Stimulated activated CD4-positive, alpha-beta T cell treated with anti-CD3 and anti-CD28 coated beads, TNF-alpha, amount 100 ng/mL, for 48 hours (primary cell): ENCODE measurements around the gene DDHD1.

Source experiments
- DNase-seq, 3 donors: peaks; one replicate each; pipeline ENCODE4 v3.0.0-alpha.2; 2020; ENCODE audit warnings: low read depth in 3 of 3

The DDHD1 gene

GRCh38 chr14:53034036-53034435, 119.1 kb downstream of the DDHD1 start:
- no peak for DNase-seq

- DNase-seq = no peak
Observed at GRCh38 chr14:53032838-53033390, 120.2 kb downstream of the DDHD1 start.

- no peak for DNase-seq
Observed at GRCh38 chr14:53032161-53032803, 120.8 kb downstream of the DDHD1 start.

GRCh38 chr14:53027562-53027961, 125.6 kb downstream of the DDHD1 start:
- DNase-seq = no peak

DNA sequence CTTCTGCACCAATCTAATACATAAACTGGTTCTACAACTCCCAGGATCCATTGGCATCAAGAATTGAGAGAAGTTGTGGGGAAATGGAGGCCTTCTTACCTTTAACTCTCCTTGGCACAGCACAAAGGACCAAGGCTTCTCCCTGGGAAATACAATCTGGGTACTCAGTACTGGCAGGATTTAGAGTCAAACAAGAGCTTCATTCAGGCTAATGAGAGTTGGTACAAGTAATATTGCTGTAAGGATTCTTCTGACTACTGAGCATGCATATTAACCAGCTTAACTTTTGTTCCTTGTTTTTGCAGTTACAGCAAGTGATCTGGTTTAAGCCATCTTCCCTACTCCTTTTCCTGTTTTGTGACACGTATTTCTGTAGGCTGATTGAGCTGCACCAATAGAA, 126.1 kb downstream of the DDHD1 start:
- DNase-seq = no peak

DNA sequence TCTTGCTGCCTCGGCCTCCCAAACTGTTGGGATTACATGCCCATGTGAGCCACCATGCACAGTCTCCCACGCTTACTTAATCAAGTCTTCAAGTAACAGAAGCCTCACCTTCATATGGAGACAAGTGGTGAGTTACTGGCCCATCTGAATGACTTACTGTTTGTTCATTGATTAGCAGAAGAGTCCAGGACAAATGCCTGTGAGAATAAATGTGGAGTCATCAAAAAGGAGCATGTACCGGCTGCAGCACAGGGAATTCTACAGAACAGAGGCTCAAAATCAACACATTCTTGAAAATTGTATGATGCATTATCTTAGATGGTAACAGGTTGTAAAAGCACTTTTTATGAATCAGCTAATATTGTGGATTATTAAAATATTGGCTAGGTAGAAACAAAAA, 129.8 kb downstream of the DDHD1 start:
- no peak for DNase-seq

- DNase-seq = no peak
Observed at GRCh38 chr14:53022593-53022992, 130.5 kb downstream of the DDHD1 start.

DNA sequence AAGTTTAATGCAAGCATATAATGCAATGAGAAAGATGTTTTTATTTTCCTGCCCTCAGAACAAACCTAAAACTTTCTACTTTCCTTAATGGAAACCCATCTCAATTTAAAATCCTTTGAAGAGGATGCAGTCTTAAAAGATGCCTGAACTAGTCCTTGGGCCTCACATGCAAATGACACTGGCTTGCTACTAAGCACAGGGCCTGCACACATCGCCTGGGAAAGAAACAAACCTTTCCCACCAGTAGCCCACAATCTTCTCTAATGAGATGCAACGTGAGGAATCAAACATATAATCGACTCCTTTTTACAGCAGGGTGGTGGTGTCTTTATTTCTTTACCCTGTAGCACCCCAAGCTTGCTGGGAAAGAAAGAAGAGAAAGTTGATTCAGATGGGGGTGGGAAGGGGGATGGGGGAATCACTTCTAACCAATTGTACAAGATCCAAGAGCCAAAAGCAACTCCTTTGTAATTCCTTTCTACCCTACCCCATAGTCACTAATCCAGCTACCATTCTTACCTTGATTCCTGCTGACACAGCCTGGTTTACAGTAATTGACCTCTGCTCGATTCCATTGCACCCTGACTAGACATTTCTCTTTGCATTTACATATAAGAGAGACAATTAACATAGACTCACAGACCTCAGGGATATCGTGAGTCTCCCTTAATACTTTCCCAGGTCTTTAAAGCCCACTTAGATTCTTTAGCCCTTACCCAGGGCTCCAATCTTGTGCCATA, 132.8 kb downstream of the DDHD1 start:
- DNase-seq = no peak

DNA sequence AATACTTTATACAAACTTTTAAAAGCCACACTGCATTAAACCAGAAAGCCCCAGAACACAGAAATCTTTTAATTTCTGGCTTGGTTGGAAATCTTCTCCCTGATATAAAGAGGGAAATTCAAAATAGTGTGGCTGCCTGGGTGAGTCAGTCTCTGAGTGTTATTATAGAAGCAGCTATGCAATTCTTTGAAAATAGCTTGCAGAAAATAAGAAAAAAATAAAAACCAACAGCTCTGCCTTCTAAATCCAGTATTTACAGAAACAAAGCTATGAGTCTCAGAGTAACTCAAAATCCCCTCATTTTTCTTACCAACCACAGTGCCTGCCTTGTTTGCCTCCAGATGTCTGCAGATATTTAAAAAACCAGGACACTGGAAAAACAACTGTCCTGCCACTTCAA, 133.7 kb downstream of the DDHD1 start:
- no peak for DNase-seq

DNA sequence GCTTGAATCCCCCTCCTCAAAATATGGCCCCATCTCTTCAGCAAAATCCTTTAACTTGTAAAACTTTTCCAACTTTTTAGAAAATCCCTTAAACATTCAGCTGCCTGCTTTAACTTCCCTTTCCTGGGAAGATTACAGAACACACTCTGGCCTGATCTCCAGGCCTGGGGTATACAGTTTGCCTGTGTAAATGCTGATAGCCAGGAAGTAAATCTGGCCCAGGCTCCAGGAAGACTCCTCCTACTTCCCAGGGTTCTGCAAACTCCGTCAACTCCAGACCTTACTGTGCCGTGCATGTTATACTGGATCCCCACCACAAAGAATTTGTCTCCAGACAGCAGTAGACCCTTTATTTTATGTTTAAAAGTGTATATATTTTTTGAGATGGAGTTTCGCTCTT, 135.3 kb downstream of the DDHD1 start:
- DNase-seq = no peak

DNA sequence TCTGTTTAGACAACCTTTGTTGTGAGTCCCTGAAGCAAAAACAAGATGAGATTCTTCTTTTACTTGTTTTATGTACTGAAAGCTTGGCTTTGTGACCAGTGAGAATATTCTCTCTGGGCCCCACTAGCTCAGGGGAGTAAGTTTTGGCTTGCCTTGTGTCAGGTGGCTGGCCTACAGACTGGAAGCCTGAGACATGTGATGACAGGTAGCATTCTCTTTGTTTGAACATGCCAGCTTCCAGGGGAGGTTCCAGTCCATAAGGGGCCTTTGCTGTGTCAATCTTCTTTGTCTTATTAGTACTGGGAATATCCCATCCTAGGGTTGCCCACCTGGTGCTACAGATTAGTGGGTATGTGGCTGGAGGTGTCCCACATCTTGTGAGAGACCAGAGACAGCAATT, 136.2 kb downstream of the DDHD1 start:
- DNase-seq = no peak

GRCh38 chr14:53016491-53016890, 136.6 kb downstream of the DDHD1 start:
- DNase-seq = no peak

DNA sequence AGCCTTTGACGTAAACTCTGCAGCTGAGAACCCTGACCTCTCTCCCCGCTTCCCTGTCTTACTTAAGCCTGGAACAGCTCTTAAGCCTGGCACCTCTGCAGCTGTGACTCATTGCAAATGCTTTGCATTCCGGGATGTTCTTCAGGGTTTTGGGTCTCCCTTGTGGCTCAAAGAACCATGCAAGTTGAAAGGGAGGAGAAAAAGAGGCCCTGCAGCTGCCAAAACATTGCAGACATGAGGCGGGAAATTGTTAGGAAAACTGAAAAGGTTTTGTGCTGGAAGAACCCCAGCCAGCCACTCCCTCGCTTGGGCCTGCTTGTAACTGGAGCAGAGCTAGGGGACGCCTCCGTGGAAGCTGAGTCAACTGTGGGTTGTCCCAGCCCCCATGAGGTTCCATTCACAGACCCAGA, 142.1 kb downstream of the DDHD1 start:
- DNase-seq = no peak

DNA sequence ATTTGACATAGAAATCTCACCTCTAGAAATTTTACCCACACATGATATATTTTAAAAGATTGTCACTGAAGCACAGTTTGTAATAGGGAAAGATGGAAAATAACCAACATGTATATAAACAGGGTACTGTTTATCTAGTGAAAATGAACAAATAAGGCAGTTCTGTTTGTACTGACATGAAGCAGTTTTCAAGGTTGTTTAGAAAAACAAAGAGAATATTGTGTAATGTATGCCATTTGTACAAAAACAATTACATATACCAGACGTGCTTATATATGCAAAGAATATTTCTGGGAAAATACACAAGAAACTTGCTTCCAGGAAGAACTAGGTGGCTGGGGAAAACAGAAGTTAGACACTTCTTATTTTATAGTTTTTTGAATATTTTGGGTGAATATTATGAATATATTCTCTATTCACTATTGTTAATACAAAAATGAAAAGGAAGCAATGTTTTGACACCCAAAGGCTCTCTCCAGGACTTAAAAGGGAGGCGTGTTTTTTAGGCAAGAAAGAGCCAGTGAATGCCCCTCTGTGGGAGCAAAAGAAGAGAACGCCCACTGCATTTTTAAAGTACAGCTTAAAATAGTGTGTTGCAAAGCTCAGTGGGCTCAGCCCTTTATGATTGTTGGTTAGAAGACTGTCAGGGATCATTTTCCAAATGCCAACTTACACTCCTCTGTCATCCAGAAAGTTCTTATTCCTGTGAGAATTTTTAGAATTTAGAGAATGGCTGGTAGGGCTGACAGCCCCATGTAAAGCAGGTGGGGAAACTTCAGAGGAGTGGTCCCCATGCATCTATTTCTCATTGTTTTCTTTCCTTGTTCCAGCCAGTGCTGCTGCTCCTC, 142.7 kb downstream of the DDHD1 start:
- DNase-seq = no peak

GRCh38 chr14:53006931-53007562, 146.1 kb downstream of the DDHD1 start:
- no peak for DNase-seq

DNA sequence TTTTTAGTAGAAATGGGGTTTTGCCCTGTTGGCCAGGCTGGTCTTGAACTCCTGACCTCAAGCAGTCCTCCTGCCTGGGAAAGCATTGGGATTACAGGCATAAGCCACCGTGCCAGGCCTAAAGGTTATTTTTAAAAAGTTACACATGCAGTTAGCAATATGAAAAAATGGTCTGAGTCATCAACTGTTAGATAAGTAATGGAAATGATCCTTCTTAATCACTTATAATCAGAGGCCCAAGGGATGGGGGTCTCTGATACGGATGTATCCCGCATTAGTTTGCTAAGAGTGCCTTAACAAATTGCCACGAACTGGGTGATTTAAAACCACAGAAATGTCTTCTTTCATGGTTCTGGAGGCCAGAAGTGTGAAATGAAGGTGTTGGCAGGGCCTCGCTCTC, 148.1 kb downstream of the DDHD1 start:
- no peak for DNase-seq

- DNase-seq = no peak
Observed at GRCh38 chr14:53003776-53004175, 149.3 kb downstream of the DDHD1 start.

- DNase-seq = no peak
Observed at GRCh38 chr14:53002576-53002975, 150.5 kb downstream of the DDHD1 start.

DNA sequence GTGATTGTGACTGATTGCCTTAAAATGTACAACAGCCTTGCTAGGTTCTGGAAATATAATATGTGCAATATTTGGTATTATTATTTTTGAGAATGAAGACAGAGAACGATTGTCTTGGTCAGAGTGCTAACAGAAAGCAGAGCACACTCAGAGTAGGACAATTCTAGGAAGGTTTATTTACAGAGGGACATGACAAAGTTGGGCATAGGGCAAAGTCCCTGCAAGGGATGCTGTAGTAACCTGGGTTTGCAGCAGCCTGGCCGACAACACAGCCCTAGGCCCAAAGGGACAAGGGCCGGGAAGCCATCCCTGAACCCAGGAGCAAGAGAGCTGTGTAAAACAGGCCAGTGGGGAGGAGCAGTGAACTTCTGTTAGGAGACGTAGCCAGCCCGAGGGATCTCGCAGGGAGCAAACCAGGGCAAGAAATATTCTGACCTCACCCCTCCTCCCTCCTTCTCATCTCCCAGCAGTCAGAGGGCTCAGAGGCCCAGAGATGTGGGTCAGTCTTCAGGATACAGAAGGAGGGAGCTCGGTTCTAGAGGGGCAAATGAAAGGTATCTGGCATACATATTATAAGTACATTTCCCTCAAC, 151.2 kb downstream of the DDHD1 start:
- DNase-seq = no peak

DNA sequence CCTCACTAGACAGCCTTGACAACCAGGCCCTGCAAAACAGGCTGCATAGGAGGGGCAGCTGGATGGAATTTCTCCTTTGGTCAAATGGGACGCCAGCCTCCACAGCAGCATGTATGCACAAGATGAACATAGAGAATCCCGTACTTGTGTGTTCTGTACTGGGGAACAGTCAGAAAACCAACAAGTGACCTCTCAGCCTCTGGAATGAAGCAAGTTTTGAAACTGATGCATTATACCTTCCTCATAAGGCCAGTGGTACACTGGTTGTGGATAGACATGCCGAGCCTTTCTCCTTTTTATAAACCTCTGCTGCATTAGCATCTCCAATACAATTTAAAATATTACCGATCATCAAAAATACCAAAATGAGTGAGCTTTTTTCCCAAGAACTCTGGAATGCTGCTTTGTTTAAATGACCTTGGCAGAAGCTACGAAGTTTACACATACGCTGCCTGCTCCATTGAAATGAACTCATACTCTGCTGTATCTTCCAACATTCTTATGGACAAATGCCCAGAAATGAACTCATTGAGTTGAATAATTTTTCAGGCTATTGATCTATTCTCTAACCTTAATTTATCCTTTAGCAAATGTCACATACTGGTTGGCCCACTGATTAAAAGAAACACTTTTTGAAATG, 154.6 kb downstream of the DDHD1 start:
- DNase-seq = no peak

- no peak for DNase-seq
Observed at GRCh38 chr14:52996493-52996892, 156.6 kb downstream of the DDHD1 start.
